Neutrophil (primary cell): ENCODE measurements around the gene RTL5.

Source experiments
- H3K27ac ChIP-seq: fragments of 200-600 bp; sonication (generic); 2 replicates; pipeline ENCODE4 v1.5.1; 2016; ENCODE audit warnings: mild to moderate bottlenecking, moderate library complexity
- H3K27me3 ChIP-seq: fragments of 200-600 bp; sonication (generic); 2 replicates; pipeline ENCODE4 v1.6.0; 2016; ENCODE audit warnings: mild to moderate bottlenecking
- H3K36me3 ChIP-seq: fragments of 200-600 bp; sonication (generic); 2 replicates; pipeline ENCODE4 v1.5.1; 2017
- H3K4me1 ChIP-seq, 2 experiments: fragments of 200-600 bp in 1 of 2; sonication (generic) in 1 of 2; 1 replicate in 1 of 2; 2 replicates in 1 of 2; pipeline versions ENCODE4 v1.5.1 to v1.6.1; 2013 to 2016; ENCODE audit warnings: low read depth in 1 of 2, low read length in 1 of 2, mild to moderate bottlenecking in 1 of 2, moderate library complexity in 1 of 2; ENCODE audit not compliant: control insufficient read depth in 1 of 2, insufficient read depth in 1 of 2
- H3K4me3 ChIP-seq, 2 experiments: fragments of 200-600 bp in 1 of 2; sonication (generic) in 1 of 2; 1 replicate in 1 of 2; 2 replicates in 1 of 2; pipeline ENCODE4 v1.5.1; 2013 to 2016; ENCODE audit warnings: low read depth in 1 of 2, low read length in 1 of 2, mild to moderate bottlenecking in 1 of 2, moderate library complexity in 1 of 2
- H3K9me3 ChIP-seq: fragments of 200-600 bp; sonication (generic); 2 replicates; pipeline ENCODE4 v1.5.1; 2016
- TF ChIP-seq, protein P1 (sequence below): fragments of 200-600 bp; sonication (generic); IDR thresholded peaks from 2 replicates; pipeline ENCODE4 v1.5.1; 2016; ENCODE audit warnings: antibody characterized with exemption

Gene RTL5

DNA sequence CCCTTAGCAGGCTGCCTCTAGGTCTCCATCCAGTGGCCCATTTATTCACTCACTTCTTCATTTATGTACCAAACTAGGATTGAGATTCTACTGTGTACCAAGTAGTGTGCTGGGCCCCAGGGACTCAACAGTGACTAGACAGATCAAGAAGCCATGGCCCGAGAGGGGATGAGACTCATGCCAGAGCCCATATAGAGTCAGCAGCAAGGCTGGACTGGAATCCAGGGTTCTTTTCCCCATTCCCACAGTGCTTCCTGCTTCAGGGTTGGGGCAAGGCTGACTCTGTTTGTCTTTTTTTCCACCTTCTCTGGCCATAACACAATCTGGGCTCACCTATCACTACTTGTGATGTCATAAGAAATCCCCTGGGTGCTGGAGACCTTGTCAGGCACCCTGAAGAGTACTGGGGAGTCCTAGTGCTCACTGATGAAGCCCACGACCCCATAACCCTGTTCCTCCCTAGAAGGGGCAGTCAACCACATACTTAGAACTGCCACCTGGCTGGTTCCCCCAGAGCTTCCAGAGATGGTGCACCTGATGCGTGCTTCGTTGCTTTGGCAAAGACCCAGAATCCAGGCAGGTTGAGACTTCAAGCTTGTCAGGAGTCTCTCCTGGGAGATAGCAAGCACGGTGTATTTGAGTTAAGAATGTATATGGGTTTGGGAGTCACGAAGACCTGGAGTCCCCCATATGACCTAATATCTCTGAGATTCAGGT lies 6.2 kb downstream of the RTL5 start:
- Histone ChIP-seq H3K27me3 (peaks cover 3% of the 10 kb centered on the region), H3K27ac (peak overlapping the region; percentile 97), H3K4me1 (peaks cover 70 to 76% of the 10 kb centered on the region in 2 experiments), H3K9me3 (no peaks in the 10 kb centered on the region), H3K4me3 (no peak overlapping the region), H3K36me3 (peaks cover 20% of the 10 kb centered on the region)
- TF ChIP-seq, protein P1, sequence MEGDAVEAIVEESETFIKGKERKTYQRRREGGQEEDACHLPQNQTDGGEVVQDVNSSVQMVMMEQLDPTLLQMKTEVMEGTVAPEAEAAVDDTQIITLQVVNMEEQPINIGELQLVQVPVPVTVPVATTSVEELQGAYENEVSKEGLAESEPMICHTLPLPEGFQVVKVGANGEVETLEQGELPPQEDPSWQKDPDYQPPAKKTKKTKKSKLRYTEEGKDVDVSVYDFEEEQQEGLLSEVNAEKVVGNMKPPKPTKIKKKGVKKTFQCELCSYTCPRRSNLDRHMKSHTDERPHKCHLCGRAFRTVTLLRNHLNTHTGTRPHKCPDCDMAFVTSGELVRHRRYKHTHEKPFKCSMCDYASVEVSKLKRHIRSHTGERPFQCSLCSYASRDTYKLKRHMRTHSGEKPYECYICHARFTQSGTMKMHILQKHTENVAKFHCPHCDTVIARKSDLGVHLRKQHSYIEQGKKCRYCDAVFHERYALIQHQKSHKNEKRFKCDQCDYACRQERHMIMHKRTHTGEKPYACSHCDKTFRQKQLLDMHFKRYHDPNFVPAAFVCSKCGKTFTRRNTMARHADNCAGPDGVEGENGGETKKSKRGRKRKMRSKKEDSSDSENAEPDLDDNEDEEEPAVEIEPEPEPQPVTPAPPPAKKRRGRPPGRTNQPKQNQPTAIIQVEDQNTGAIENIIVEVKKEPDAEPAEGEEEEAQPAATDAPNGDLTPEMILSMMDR = no peak

DNA sequence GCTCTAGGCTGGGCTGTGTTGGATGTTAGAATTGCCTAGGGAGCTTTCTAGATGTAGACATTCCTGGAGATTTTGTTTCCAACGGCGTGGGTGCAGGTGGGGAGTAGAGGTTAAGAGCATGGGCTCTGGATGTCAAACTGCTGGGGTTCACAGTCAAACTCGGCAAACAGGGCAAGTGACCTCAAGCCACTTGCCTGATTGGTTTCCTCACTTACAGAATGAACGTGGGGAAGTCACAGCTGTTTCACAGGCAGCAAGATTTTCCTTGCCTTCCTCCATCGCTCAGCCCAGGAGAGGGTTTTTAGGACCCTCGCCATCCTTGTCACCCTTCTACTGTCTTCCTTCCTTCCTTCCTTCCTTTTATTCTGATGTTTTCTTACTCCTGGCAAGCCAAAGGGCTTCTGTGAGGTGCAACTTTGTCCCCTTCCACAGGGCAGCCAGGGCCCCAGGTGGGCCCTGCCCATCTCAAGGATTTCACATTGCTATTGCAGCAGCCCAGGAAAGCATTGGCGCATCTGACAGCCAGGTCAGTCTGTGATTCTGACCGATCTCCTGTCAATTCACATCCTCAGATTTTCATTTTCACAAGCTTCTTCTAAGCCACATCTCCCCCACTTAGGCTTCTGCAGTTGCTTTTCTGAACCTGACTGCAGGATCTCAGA lies 7.0 kb downstream of the RTL5 start:
- Histone ChIP-seq H3K36me3 (peaks cover 15% of the 10 kb centered on the region), H3K27me3 (no peaks in the 10 kb centered on the region), H3K4me1 (peaks cover 76 to 83% of the 10 kb centered on the region in 2 experiments), H3K9me3 (no peaks in the 10 kb centered on the region), H3K4me3 (peak overlapping the region in 1 of 2 experiments; percentile 41), H3K27ac (peak overlapping the region; percentile 97)
- TF ChIP-seq, protein P1 = no peak

DNA sequence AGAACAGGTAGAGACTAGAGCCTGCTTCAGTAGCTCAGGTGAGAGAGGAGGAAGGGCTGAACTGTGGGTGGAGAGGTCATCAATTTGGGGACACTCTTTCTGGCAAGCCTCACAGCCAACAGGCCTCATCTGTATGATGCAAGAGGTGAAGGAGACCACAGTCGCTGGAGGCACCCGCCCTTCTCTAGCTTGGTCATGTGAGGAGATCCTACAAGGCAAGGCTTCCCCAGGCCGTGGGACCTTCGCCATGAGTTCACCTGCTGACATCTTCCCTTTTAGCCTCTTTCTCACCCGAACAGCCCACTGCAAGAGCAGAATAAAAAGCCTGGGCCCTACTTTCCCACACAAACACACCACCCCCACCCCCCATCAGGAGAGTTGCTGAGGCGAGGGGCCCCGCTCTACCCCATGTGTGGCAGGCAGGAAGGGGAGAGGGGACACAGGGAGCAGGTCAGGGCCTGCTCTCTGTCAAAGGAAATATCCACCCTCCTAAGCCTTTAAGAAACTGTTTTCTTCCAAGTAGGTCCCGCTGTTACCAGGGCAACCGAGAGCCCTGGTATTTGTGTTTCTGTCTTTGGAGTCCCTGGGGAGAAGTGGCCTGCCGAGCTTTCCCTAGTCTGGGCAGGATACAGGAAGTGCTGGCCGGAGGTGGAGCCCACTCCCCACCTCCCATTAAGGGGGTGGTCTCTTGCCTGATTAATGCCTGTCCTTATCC lies 8.1 kb downstream of the RTL5 start:
- peaks cover 76 to 85% of the 10 kb centered on the region in 2 experiments for H3K4me1 ChIP-seq

DNA sequence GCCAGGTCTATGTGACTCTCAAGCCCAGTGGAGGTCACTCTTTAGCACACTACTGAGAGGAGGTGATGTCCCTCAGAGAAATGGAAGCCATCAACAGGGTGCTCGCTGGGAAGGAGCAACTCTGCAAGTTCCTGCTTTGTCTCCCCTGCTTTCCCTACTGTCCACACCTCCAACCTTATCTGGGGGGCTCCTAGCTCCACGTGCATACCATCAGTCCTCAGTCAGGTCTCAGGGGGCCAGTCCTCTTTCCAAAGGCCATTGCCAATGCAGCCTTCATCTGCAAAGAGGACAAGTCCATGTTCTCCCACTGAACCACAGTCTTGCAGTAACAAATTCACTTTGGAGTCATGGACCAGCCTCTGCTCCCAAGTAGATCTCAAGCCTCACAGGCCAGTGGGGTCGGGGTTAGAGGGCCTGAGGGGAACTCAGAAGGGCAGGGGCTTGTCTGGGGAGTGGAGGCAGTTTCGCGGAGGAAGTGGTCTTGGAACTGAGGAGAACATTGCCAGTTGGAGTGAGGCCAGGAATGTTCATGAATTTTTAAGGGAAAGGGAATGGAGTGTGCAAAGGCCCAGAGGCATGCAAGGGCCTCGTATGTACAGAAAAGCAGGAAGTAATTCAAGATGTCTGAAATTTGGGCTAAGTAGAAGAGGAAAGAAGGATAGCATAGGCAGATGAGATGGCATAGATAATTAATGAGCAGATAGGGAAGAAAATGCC lies 8.9 kb downstream of the RTL5 start:
- Histone ChIP-seq H3K9me3 (no peaks in the 10 kb centered on the region), H3K27ac (peak overlapping the region; percentile 97), H3K36me3 (no peaks in the 10 kb centered on the region), H3K4me3 (peak overlapping the region; percentile 27 to 41), H3K4me1 (peaks cover 76 to 84% of the 10 kb centered on the region in 2 experiments), H3K27me3 (no peaks in the 10 kb centered on the region)
- TF ChIP-seq, protein P1 = no peak

More for the DNA sequence above, 8.1 kb downstream of the RTL5 start:
- H3K36me3 ChIP-seq = peaks cover 6% of the 10 kb centered on the region
- H3K27ac ChIP-seq = peak overlapping the region; percentile 97
- H3K9me3 ChIP-seq = no peaks in the 10 kb centered on the region
- H3K4me3 ChIP-seq = peak overlapping the region; percentile 27 to 41
- no peaks in the 10 kb centered on the region for H3K27me3 ChIP-seq
- TF ChIP-seq, protein P1 = no peak

DNA sequence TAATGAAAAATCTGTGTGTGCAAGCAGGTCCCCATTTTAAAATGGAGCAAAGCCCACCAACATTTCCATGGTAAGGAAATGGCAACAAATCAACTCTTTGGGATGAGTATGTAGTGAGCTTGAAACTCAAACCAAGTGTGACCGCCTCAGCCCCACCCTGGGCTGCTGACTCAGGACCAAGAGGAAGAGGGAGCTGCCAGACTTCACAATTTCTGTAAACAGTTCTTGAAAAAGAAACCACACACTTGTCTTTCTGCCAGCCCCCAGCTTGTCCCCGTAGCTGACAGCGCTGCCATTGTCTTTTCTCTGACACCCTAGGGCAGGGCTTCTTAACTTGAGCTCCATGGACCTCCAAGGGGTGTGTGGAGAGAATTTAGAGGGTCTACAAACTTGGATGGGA lies 10.3 kb downstream of the RTL5 start:
- TF ChIP-seq, protein P1 = no peak
- peak overlapping the region; percentile 33 to 41 for H3K4me3 ChIP-seq
- no peaks in the 10 kb centered on the region for H3K27me3 ChIP-seq
- H3K9me3 ChIP-seq = no peaks in the 10 kb centered on the region
- H3K4me1 ChIP-seq = peaks cover 62 to 70% of the 10 kb centered on the region in 2 experiments
- peak overlapping the region; percentile 97 for H3K27ac ChIP-seq
- no peaks in the 10 kb centered on the region for H3K36me3 ChIP-seq
